GM19023 (cell line): ENCODE results near the gene LPGAT1.
"Not testable (repeated sequence)": the region's sequence is repeated elsewhere in the genome, so short reads cannot be mapped to it uniquely, and the experiment has no call there.

Experiments used
- ATAC-seq: cut with Tn5 transposase; IDR thresholded peaks from one replicate; pipeline ENCODE4 v1.9.1; 2021; ENCODE audit warnings: mild to moderate bottlenecking, moderate library complexity; ENCODE audit not compliant: unreplicated experiment

Gene LPGAT1

GRCh38 chr1:211705467-211706091, 125.0 kb downstream of the LPGAT1 start:
- ATAC-seq, result no peak

GRCh38 chr1:211704543-211704942, 126.0 kb downstream of the LPGAT1 start:
- no peak for ATAC-seq

- no peak for ATAC-seq
These were observed 126.6 kb downstream of the LPGAT1 start for GRCh38 chr1:211703812-211704537.

GRCh38 chr1:211701733-211702132, 128.8 kb downstream of the LPGAT1 start:
- ATAC-seq, result no peak

GRCh38 chr1:211699059-211699458, 131.5 kb downstream of the LPGAT1 start:
- no peak for ATAC-seq

GRCh38 chr1:211698161-211699026, 132.2 kb downstream of the LPGAT1 start:
- ATAC-seq, result peak; percentile 50

GRCh38 chr1:211697356-211697755, 133.2 kb downstream of the LPGAT1 start:
- ATAC-seq, result peak; percentile 78

GRCh38 chr1:211695135-211695816, 135.3 kb downstream of the LPGAT1 start:
- peak; percentile 44 for ATAC-seq

GRCh38 chr1:211693911-211694310, 136.7 kb downstream of the LPGAT1 start:
- ATAC-seq, result not testable (repeated sequence)
